Measurements from ENCODE around the gene ABCC9.

The ABCC9 gene

GRCh38 chr12:21940549-21941505, at the start of gene ABCC9:
TSS of gene ABCC9 (minus strand) at chr12:21941426. CDS start at chr12:21936674, 4,752 bp downstream.
- no peak for DNase-seq

- no peak for DNase-seq
Measured at GRCh38 chr12:21989819-21990412, 48.7 kb upstream of the ABCC9 start.

GRCh38 chr12:21988619-21989018, 47.4 kb upstream of the ABCC9 start:
- DNase-seq, result no peak

- DNase-seq, result no peak
Measured at GRCh38 chr12:21987755-21988154, 46.5 kb upstream of the ABCC9 start.

GRCh38 chr12:21985155-21985554, 43.9 kb upstream of the ABCC9 start:
- no peak for DNase-seq

- no peak for DNase-seq
Measured at GRCh38 chr12:21984375-21984774, 43.1 kb upstream of the ABCC9 start.

- no peak for DNase-seq
Measured at GRCh38 chr12:21983095-21983494, 41.9 kb upstream of the ABCC9 start.

GRCh38 chr12:21980544-21980943, 39.3 kb upstream of the ABCC9 start:
- no peak for DNase-seq

GRCh38 chr12:21975293-21975692, 34.1 kb upstream of the ABCC9 start:
- DNase-seq, result no peak

GRCh38 chr12:21973221-21973620, 32.0 kb upstream of the ABCC9 start:
- no peak for DNase-seq

- no peak for DNase-seq
Measured at GRCh38 chr12:21972055-21972454, 30.8 kb upstream of the ABCC9 start.

GRCh38 chr12:21971344-21971743, 30.1 kb upstream of the ABCC9 start:
- DNase-seq, result no peak

GRCh38 chr12:21962821-21963220, 21.6 kb upstream of the ABCC9 start:
- no peak for DNase-seq

- DNase-seq, result no peak
Measured at GRCh38 chr12:21962236-21962635, 21.0 kb upstream of the ABCC9 start.

GRCh38 chr12:21950649-21951048, 9.4 kb upstream of the ABCC9 start:
- no peak for DNase-seq

GRCh38 chr12:21949036-21949435, 7.8 kb upstream of the ABCC9 start:
- DNase-seq, result no peak

GRCh38 chr12:21946983-21947382, 5.8 kb upstream of the ABCC9 start:
- DNase-seq, result no peak

GRCh38 chr12:21945002-21945401, 3.8 kb upstream of the ABCC9 start:
- DNase-seq, result no peak

GRCh38 chr12:21942377-21942703, 1.1 kb upstream of the ABCC9 start:
- DNase-seq, result no peak

GRCh38 chr12:21941506-21942376, 515 bp upstream of the ABCC9 start:
- DNase-seq, result no peak

GRCh38 chr12:21939435-21939834, 1.8 kb downstream of the ABCC9 start:
- DNase-seq, result no peak

GRCh38 chr12:21938879-21939278, 2.3 kb downstream of the ABCC9 start:
- DNase-seq, result no peak

GRCh38 chr12:21934173-21934572, 7.1 kb downstream of the ABCC9 start:
- no peak for DNase-seq

GRCh38 chr12:21933656-21934055, 7.6 kb downstream of the ABCC9 start:
- no peak for DNase-seq
